ENCODE data around the gene PIR.

Gene PIR

GRCh38 chrX:15344106-15344505 is 149.0 kb downstream of the PIR start:
- no peak for DNase-seq (ENCODE audit: low read depth)

- no peak for DNase-seq (ENCODE audit: low read depth)
Measured at GRCh38 chrX:15343075-15343476, 150.1 kb downstream of the PIR start.

GRCh38 chrX:15340867-15341266 is 152.3 kb downstream of the PIR start:
- no peak for DNase-seq (ENCODE audit: low read depth)

- DNase-seq (ENCODE audit: low read depth) = peak; percentile 4
Measured at GRCh38 chrX:15336023-15336413, 157.1 kb downstream of the PIR start.

GRCh38 chrX:15335135-15336022 is 157.8 kb downstream of the PIR start, which contains the start of gene PIGA:
Gene PIGA (minus strand): TSS chrX:15335523. CDS start chrX:15331930, 3,593 bp downstream.
- DNase-seq (ENCODE audit: low read depth) = peak; percentile 80
